Measurements from ENCODE around the gene TMC8. TPM values are rescaled to one million over a fixed set of nuclear protein-coding genes. Genes with fewer than 3 reads are reported as not detected.

Gene TMC8
- total RNA-seq, 2 experiments from 2014 or later, result 258 to 278 TPM

GRCh38 chr17:78131172-78132083, 857 bp downstream of the TMC8 start:
- Mint-ChIP-seq H3K4me1 (ENCODE audit: low read depth) (peaks cover 62% of the 10 kb centered on the region), H3K9me3 (ENCODE audit: insufficient read depth) (no peaks in the 10 kb centered on the region), H3K4me3 (peak overlapping the region; percentile 99), H3K27ac (peak overlapping the region; percentile 99), H3K27me3 (ENCODE audit: low read depth) (no peaks in the 10 kb centered on the region), H3K36me3 (ENCODE audit: low read depth) (peaks cover 67% of the 10 kb centered on the region)
- ChIA-PET POLR2A (interaction anchor here (0.7 to 13.9 kb wide), 11 partner anchors 8 to 173 kb away, joined by 3 to 182 read pairs (median 3); partner anchors contain the start of gene TNRC6C), CTCF (interaction anchor here (0.6 to 8.9 kb wide), 8 partner anchors 8 to 120 kb away, joined by 3 to 133 read pairs (median 8); partner anchors contain the start of gene TMC6)
- DNase-seq (peak; percentile 60), ATAC-seq (no peak)

- H3K27ac Mint-ChIP-seq, result peak overlapping the region; percentile 84
- ChIA-PET CTCF (interaction anchor here (0.6 to 8.9 kb wide), 3 partner anchors 9 to 20 kb away, joined by 3 to 133 read pairs (median 4); partner anchors contain the start of gene TMC6), POLR2A (interaction anchor here (0.7 to 4.5 kb wide), 6 partner anchors 8 to 174 kb away, joined by 3 to 53 read pairs (median 3); partner anchors contain the start of gene TNRC6C)
- H3K4me1 Mint-ChIP-seq (ENCODE audit: low read depth), result peaks cover 64% of the 10 kb centered on the region
- H3K4me3 Mint-ChIP-seq, result peak overlapping the region; percentile 74
- DNase-seq (peak; percentile 92), ATAC-seq (peak; percentile 13)
- no peaks in the 10 kb centered on the region for H3K27me3 Mint-ChIP-seq (ENCODE audit: low read depth)
- H3K9me3 Mint-ChIP-seq (ENCODE audit: insufficient read depth), result no peaks in the 10 kb centered on the region
- H3K36me3 Mint-ChIP-seq (ENCODE audit: low read depth), result peaks cover 68% of the 10 kb centered on the region
Measured at GRCh38 chr17:78132084-78132676, 1.6 kb downstream of the TMC8 start.

GRCh38 chr17:78132767-78133178, 2.2 kb downstream of the TMC8 start:
- POLR2A ChIA-PET, result interaction anchor here (1.0 to 4.5 kb wide), 4 partner anchors 8 to 53 kb away, joined by 3 to 53 read pairs (median 3); no protein-coding TSS in a partner anchor
- no peak for DNase-seq
- Mint-ChIP-seq H3K9me3 (ENCODE audit: insufficient read depth) (no peaks in the 10 kb centered on the region), H3K27ac (peak overlapping the region; percentile 84), H3K27me3 (ENCODE audit: low read depth) (no peaks in the 10 kb centered on the region), H3K4me1 (ENCODE audit: low read depth) (peaks cover 69% of the 10 kb centered on the region), H3K36me3 (ENCODE audit: low read depth) (peaks cover 66% of the 10 kb centered on the region), H3K4me3 (peak overlapping the region; percentile 74)
- CTCF ChIA-PET, result interaction anchor here (1.8 to 8.9 kb wide), 3 partner anchors 9 to 19 kb away, joined by 4 to 133 read pairs (median 63); partner anchors contain the start of gene TMC6
- no peak for ATAC-seq

- peak overlapping the region; percentile 74 for H3K4me3 Mint-ChIP-seq
- no peak for DNase-seq
- POLR2A ChIA-PET, result interaction anchor here (1.0 to 11.6 kb wide), 5 partner anchors 9 to 44 kb away, joined by 3 to 182 read pairs (median 7); partner anchors contain the start of genes TMC6 and TMC8
- H3K36me3 Mint-ChIP-seq (ENCODE audit: low read depth), result peaks cover 71% of the 10 kb centered on the region
- CTCF ChIA-PET, result interaction anchor here (1.4 to 8.9 kb wide), 6 partner anchors 10 to 114 kb away, joined by 3 to 133 read pairs (median 15); partner anchors contain the start of gene TMC6
- H3K4me1 Mint-ChIP-seq (ENCODE audit: low read depth), result peaks cover 75% of the 10 kb centered on the region
- no peaks in the 10 kb centered on the region for H3K9me3 Mint-ChIP-seq (ENCODE audit: insufficient read depth)
- H3K27me3 Mint-ChIP-seq (ENCODE audit: low read depth), result no peaks in the 10 kb centered on the region
- peak overlapping the region; percentile 84 for H3K27ac Mint-ChIP-seq
- ATAC-seq, result no peak
Measured at GRCh38 chr17:78133179-78133951, 2.8 kb downstream of the TMC8 start.

- Mint-ChIP-seq H3K27me3 (ENCODE audit: low read depth) (no peaks in the 10 kb centered on the region), H3K36me3 (ENCODE audit: low read depth) (peaks cover 79% of the 10 kb centered on the region), H3K4me1 (ENCODE audit: low read depth) (peaks cover 78% of the 10 kb centered on the region), H3K4me3 (peak overlapping the region; percentile 74), H3K27ac (peak overlapping the region; percentile 84), H3K9me3 (ENCODE audit: insufficient read depth) (no peaks in the 10 kb centered on the region)
- POLR2A ChIA-PET, result interaction anchor here (0.6 to 11.6 kb wide), 6 partner anchors 10 to 21 kb away, joined by 4 to 182 read pairs (median 6); partner anchors contain the start of genes TMC6 and TMC8
- ATAC-seq (peak; percentile 12), DNase-seq (peak; percentile 90)
- CTCF ChIA-PET, result interaction anchor here (1.4 to 8.9 kb wide), 7 partner anchors 10 to 115 kb away, joined by 3 to 133 read pairs (median 13); partner anchors contain the start of gene TMC6
Measured at GRCh38 chr17:78133971-78134898, 3.7 kb downstream of the TMC8 start.

- H3K4me1 Mint-ChIP-seq (ENCODE audit: low read depth), result peaks cover 75% of the 10 kb centered on the region
- H3K36me3 Mint-ChIP-seq (ENCODE audit: low read depth), result peaks cover 80% of the 10 kb centered on the region
- peak overlapping the region; percentile 34 for H3K4me3 Mint-ChIP-seq
- H3K27ac Mint-ChIP-seq, result no peak overlapping the region
- ATAC-seq (no peak), DNase-seq (peak; percentile 19)
- no peaks in the 10 kb centered on the region for H3K27me3 Mint-ChIP-seq (ENCODE audit: low read depth)
- ChIA-PET POLR2A (interaction anchor here (0.6 to 11.6 kb wide), 6 partner anchors 10 to 22 kb away, joined by 4 to 182 read pairs (median 6); partner anchors contain the start of genes TMC6 and TMC8), CTCF (interaction anchor here (0.8 to 8.9 kb wide), 9 partner anchors 9 to 254 kb away, joined by 3 to 133 read pairs (median 7); partner anchors contain the start of gene TMC6)
- no peaks in the 10 kb centered on the region for H3K9me3 Mint-ChIP-seq (ENCODE audit: insufficient read depth)
Measured at GRCh38 chr17:78134899-78135385, 4.4 kb downstream of the TMC8 start.

GRCh38 chr17:78135858-78136500, 5.4 kb downstream of the TMC8 start:
- ATAC-seq (no peak), DNase-seq (no peak)
- Mint-ChIP-seq H3K27ac (peak overlapping the region; percentile 81), H3K4me3 (no peak overlapping the region), H3K9me3 (ENCODE audit: insufficient read depth) (no peaks in the 10 kb centered on the region), H3K27me3 (ENCODE audit: low read depth) (no peaks in the 10 kb centered on the region), H3K36me3 (ENCODE audit: low read depth) (peaks cover 77% of the 10 kb centered on the region), H3K4me1 (ENCODE audit: low read depth) (peaks cover 77% of the 10 kb centered on the region)
- ChIA-PET POLR2A (interaction anchor here (1.9 to 11.6 kb wide), 3 partner anchors 8 to 23 kb away, joined by 4 to 182 read pairs (median 8); partner anchors contain the start of genes TMC6 and TMC8), CTCF (interaction anchor here (0.8 to 8.9 kb wide), 8 partner anchors 8 to 255 kb away, joined by 3 to 133 read pairs (median 10); partner anchors contain the start of gene TMC6)

GRCh38 chr17:78137392-78138203, 7.0 kb downstream of the TMC8 start:
- Mint-ChIP-seq H3K9me3 (ENCODE audit: insufficient read depth) (no peaks in the 10 kb centered on the region), H3K36me3 (ENCODE audit: low read depth) (peaks cover 81% of the 10 kb centered on the region)
- POLR2A ChIA-PET, result interaction anchor here (11.6 kb wide), 1 partner anchor 13 kb away, joined by 182 read pairs; the partner anchor contains the start of genes TMC6 and TMC8

More at GRCh38 chr17:78137392-78138203, 7.0 kb downstream of the TMC8 start:
- H3K4me1 Mint-ChIP-seq (ENCODE audit: low read depth), result peaks cover 89% of the 10 kb centered on the region
- H3K27me3 Mint-ChIP-seq (ENCODE audit: low read depth), result no peaks in the 10 kb centered on the region
- peak overlapping the region; percentile 86 for H3K27ac Mint-ChIP-seq
- DNase-seq, result peak; percentile 73
- ATAC-seq, result no peak
- CTCF ChIA-PET, result interaction anchor here (0.6 to 8.9 kb wide), 17 partner anchors 10 to 116 kb away, joined by 3 to 133 read pairs (median 4); partner anchors contain the start of gene TMC6
- peak overlapping the region; percentile 3 for H3K4me3 Mint-ChIP-seq
